Measurements from ENCODE around the gene TECR.

GRCh38 chr19:14553939-14554243 is 24.5 kb downstream of the TECR start:
- no peak for TF ChIP-seq EP300 (IDR thresholded peaks at IDR 0.05)
- no peak for TF ChIP-seq CTCF (IDR thresholded peaks at IDR 0.05)

Measured in tibial nerve (tissue), 4 donors.